Kidney (tissue), 14 donors: ENCODE results near the gene MRPL33. TPM values are rescaled to one million over a fixed set of nuclear protein-coding genes. Genes with fewer than 3 reads are reported as not detected.
"Not testable (repeated sequence)": the region's sequence is repeated elsewhere in the genome, so short reads cannot be mapped to it uniquely, and the experiment has no call there.

ENCODE experiments used
- DNase-seq, 5 donors: peaks; one replicate each; pipeline ENCODE4 v3.0.0-alpha.2; 2013 to 2020
- FAIRE-seq: peaks from 2 replicates; lab custom pipeline; 2012; peaks lifted over from hg19 to GRCh38; lab: Jason Lieb, UNC
- H3K27ac ChIP-seq, 2 donors: one replicate each; pipeline ENCODE4 v1.7.0; 2013; ENCODE audit warnings: low read depth in 2 of 2, low read length in 2 of 2, inconsistent platforms in 1 of 2
- H3K27me3 ChIP-seq: one replicate; pipeline ENCODE4 v1.7.1; 2013; ENCODE audit warnings: low read length, inconsistent platforms; ENCODE audit not compliant: control insufficient read depth, insufficient read depth
- H3K36me3 ChIP-seq, 3 donors: one replicate each; pipeline versions ENCODE4 v1.7.0 to v1.7.1; 2013; ENCODE audit warnings: low read length in 3 of 3, control low read depth in 1 of 3, inconsistent platforms in 1 of 3; ENCODE audit not compliant: insufficient read depth in 3 of 3, control insufficient read depth in 2 of 3
- H3K4me1 ChIP-seq, 3 donors: one replicate each; pipeline versions ENCODE4 v1.7.0 to v1.7.1; 2013; ENCODE audit warnings: low read length in 3 of 3, inconsistent platforms in 1 of 3, low read depth in 1 of 3; ENCODE audit not compliant: control insufficient read depth in 2 of 3, insufficient read depth in 2 of 3
- H3K4me3 ChIP-seq, 3 donors: one replicate each; pipeline versions ENCODE4 v1.7.0 to v1.8.1; 2013; ENCODE audit warnings: low read length in 3 of 3, control low read depth in 1 of 3, inconsistent platforms in 1 of 3
- H3K9ac ChIP-seq, 3 donors: one replicate each; pipeline versions ENCODE4 v1.7.0 to v1.7.1; 2013; ENCODE audit warnings: low read length in 3 of 3, control low read depth in 1 of 3, inconsistent platforms in 1 of 3
- H3K9me3 ChIP-seq, 3 donors: one replicate each; pipeline versions ENCODE4 v1.7.0 to v1.7.1; 2013; ENCODE audit warnings: low read length in 3 of 3, control low read depth in 1 of 3, inconsistent platforms in 1 of 3; ENCODE audit not compliant: control insufficient read depth in 2 of 3, insufficient read depth in 1 of 3
- intact Hi-C: fragments of 100-400 bp; cut with DNase I; formaldehyde crosslinking; loops from one replicate; pipeline ENCODE4 v1.11.1; 2022
- polyA plus RNA-seq: library from polyadenylated mRNA; stranded (reverse); fragments of 350-450 nt; fragmentation: Illumina TruSeq; extraction: RNeasy Lipid Tissue Mini Kit (QIAGEN cat#74804); gene quantifications from one replicate; pipeline ENCODE4 v1.2.3, GENCODE V29; 2014; ENCODE audit warnings: low read depth, low replicate concordance; ENCODE audit not compliant: insufficient read depth
- total RNA-seq: library from RNA; stranded (reverse); fragmentation: NEBNext Ultra II Directional; extraction: Animal tissue kit (Norgen Biotek cat#: 25700); gene quantifications from one replicate; pipeline ENCODE4 v1.2.1, GENCODE V29; 2021
- TF ChIP-seq, protein P1 (sequence below): IDR thresholded peaks from 3 replicates; pipeline ENCODE4 v1.5.1; 2012; ENCODE audit warnings: mild to moderate bottlenecking, moderate library complexity, borderline replicate concordance; ENCODE audit not compliant: insufficient read depth; ENCODE audit errors: extremely low read depth
- donor health status: control.
- donor health status: control.
- donor health status: control.
- donor health status: control.
- donor health status: control.
- donor health status: DM: yes; HTN: yes; CAD: no.
- donor health status: Normal renal cell carcinoma (clear cell type).

The MRPL33 gene
- total and polyA plus RNA-seq, 2 donors from 2014 or later: 107 to 312 TPM

DNA sequence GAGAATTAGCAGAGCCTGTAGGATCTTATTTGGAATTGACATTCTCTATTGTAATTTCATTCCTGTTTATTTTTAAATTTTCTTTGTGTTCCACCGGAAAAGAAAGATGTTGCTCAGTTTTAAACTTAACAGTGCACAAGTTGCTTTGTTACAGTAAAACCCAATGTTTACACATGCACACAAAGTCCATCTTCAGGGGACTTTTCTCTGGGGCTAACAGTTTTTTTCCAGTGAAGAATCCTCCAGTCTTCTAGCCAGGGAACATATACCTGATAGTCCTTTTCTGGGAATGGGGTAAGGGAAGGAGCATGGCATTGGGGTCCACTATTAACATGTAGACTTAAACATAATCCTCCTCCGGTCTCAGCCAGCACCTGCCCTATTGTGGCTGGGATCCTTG is 25.2 kb upstream of the MRPL33 start:
- no peak overlapping the region for H3K9ac ChIP-seq
- TF ChIP-seq, protein P1, sequence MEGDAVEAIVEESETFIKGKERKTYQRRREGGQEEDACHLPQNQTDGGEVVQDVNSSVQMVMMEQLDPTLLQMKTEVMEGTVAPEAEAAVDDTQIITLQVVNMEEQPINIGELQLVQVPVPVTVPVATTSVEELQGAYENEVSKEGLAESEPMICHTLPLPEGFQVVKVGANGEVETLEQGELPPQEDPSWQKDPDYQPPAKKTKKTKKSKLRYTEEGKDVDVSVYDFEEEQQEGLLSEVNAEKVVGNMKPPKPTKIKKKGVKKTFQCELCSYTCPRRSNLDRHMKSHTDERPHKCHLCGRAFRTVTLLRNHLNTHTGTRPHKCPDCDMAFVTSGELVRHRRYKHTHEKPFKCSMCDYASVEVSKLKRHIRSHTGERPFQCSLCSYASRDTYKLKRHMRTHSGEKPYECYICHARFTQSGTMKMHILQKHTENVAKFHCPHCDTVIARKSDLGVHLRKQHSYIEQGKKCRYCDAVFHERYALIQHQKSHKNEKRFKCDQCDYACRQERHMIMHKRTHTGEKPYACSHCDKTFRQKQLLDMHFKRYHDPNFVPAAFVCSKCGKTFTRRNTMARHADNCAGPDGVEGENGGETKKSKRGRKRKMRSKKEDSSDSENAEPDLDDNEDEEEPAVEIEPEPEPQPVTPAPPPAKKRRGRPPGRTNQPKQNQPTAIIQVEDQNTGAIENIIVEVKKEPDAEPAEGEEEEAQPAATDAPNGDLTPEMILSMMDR: no peak
- no peaks in the 10 kb centered on the region for H3K4me1 ChIP-seq
- no peak for FAIRE-seq
- no peak overlapping the region for H3K4me3 ChIP-seq
- H3K27ac ChIP-seq: no peak overlapping the region
- no peaks in the 10 kb centered on the region for H3K36me3 ChIP-seq
- DNase-seq: no peak
- H3K27me3 ChIP-seq: no peaks in the 10 kb centered on the region
- no peaks in the 10 kb centered on the region for H3K9me3 ChIP-seq
- intact Hi-C loops: no loop called here

DNA sequence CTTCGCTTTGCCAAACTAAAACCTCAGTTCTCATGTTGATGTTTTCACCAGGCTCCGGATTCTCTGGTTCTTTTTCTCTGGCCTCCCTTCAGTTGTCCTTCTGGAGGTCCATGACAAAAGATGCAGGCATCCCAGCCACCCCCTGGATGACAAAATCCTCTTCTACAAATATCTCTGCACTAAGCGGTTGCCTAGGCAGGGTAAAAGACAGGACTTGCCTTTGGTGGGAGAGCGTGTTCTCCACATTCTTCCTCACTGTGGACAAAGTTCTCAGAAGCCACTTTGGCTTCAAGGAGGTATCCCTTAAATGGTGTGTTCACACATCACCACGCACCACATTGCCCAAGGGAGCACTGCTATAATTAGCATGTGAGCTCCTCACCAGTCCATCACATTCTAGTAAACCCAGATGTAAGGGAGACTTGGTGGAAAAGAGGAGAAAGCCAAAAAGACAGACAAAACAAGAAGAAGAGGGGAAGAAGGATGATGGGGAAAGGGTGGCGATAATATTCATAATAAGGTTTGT is 23.6 kb upstream of the MRPL33 start:
- Histone ChIP-seq H3K36me3 (no peaks in the 10 kb centered on the region), H3K9me3 (no peaks in the 10 kb centered on the region), H3K27ac (no peak overlapping the region), H3K4me3 (no peak overlapping the region), H3K27me3 (no peaks in the 10 kb centered on the region), H3K4me1 (peaks cover 0 to 2% (median 0%) of the 10 kb centered on the region in 3 donors), H3K9ac (no peak overlapping the region)
- intact Hi-C loops: no loop called here
- TF ChIP-seq, protein P1: no peak
- FAIRE-seq: no peak
- DNase-seq: no peak

DNA sequence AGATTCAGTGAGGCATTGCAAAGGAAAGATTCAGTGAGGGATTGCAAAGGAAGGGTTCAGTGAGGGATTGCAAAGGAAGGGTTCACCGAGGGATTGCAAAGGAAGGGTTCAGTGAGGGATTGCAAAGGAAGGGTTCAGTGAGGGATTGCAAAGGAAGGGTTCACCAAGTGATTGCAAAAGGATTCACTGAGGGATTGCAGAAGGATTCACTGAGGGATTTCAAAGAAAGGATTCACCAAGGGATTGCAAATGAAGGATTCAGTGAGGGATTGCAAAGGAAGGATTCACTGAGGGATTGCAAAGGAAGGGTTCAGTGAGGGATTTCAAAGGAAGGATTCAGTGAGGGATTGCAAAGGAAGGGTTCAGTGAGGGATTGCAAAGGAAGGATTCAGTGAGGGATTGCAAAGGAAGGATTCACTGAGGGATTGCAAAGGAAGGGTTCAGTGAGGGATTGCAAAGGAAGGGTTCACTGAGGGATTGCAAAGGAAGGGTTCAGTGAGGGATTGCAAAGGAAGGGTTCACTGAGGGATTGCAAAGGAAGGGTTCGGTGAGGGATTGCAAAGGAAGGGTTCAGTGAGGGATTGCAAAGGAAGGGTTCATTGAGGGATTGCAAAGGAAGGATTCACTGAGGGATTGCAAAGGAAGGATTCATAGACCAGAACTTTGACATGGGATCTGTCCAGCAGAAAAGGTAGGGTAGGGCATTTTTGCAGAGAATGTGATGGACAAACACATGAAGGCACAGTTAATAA is 22.5 kb upstream of the MRPL33 start:
- H3K4me1 ChIP-seq, DNase-seq, H3K27ac ChIP-seq, H3K4me3 ChIP-seq, H3K27me3 ChIP-seq, FAIRE-seq, intact Hi-C loops, H3K9ac ChIP-seq, H3K36me3 ChIP-seq, H3K9me3 ChIP-seq: not testable (repeated sequence)

DNA sequence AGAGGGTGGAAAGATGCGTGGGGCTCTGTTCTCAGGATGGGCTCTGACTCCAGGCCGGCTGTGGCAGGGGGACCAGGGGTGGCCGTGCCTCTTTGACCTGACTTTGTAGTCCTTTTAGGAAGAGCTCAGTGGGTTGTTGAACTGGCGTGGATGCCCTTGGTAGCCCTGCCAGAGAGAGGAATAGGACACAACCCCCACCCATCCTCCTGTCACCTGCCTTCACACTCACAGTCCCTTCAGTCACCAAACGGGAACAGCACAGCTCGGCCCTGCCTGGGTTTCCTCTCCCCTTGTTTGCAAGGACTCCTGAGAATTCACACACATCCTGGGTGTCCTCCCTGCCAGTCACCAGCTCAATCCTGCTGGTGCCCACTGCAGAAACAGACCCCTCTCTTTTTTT is 20.1 kb upstream of the MRPL33 start:
- TF ChIP-seq, protein P1: no peak
- intact Hi-C loops: no loop called here
- Histone ChIP-seq H3K4me3 (no peak overlapping the region), H3K27ac (no peak overlapping the region), H3K27me3 (no peaks in the 10 kb centered on the region), H3K36me3 (no peaks in the 10 kb centered on the region), H3K9ac (no peak overlapping the region), H3K9me3 (no peaks in the 10 kb centered on the region), H3K4me1 (peaks cover 0 to 2% (median 0%) of the 10 kb centered on the region in 3 donors)
- DNase-seq: no peak
- no peak for FAIRE-seq
